HUES6 (cell line): Measurements from ENCODE around the gene SLC15A5.

Source experiments
- H3K27ac ChIP-seq: 2 replicates; pipeline ENCODE4 v1.7.0; 2013; ENCODE audit warnings: low read depth, mild to moderate bottlenecking, low read length, inconsistent platforms
- H3K27me3 ChIP-seq: 2 replicates; pipeline ENCODE4 v1.6.1; 2013; ENCODE audit warnings: low read length; ENCODE audit not compliant: control insufficient read depth, insufficient read depth
- H3K36me3 ChIP-seq: 2 replicates; pipeline ENCODE4 v1.6.1; 2013; ENCODE audit warnings: low read length; ENCODE audit not compliant: control insufficient read depth, insufficient read depth
- H3K4me1 ChIP-seq: 2 replicates; pipeline ENCODE4 v1.6.1; 2013; ENCODE audit warnings: low read length; ENCODE audit not compliant: control insufficient read depth, insufficient read depth
- H3K4me3 ChIP-seq: 2 replicates; pipeline ENCODE4 v1.5.1; 2013; ENCODE audit warnings: low read depth, low read length
- H3K9ac ChIP-seq: one replicate; pipeline ENCODE4 v1.6.1; 2013; ENCODE audit warnings: mild to moderate bottlenecking, low read length
- H3K9me3 ChIP-seq: 2 replicates; pipeline ENCODE4 v1.6.1; 2013; ENCODE audit warnings: low read depth, low read length; ENCODE audit not compliant: control insufficient read depth, insufficient read depth

The SLC15A5 gene

GRCh38 chr12:16277585-16277984, at the start of gene SLC15A5:
TSS of gene SLC15A5 (minus strand) at chr12:16277685. CDS start at chr12:16277685, 0 bp downstream.
- H3K27me3 ChIP-seq: no peaks in the 10 kb centered on the region
- H3K4me1 ChIP-seq: no peaks in the 10 kb centered on the region
- H3K27ac ChIP-seq: no peak within 1 kb of the TSS
- no peak within 1 kb of the TSS for H3K9ac ChIP-seq
- no peaks in the 10 kb centered on the region for H3K36me3 ChIP-seq
- no peaks in the 10 kb centered on the region for H3K9me3 ChIP-seq
- no peak within 1 kb of the TSS for H3K4me3 ChIP-seq

GRCh38 chr12:16325426-16325825, 47.9 kb upstream of the SLC15A5 start:
- Histone ChIP-seq H3K27me3 (no peaks in the 10 kb centered on the region), H3K27ac (no peak overlapping the region), H3K4me3 (no peak overlapping the region), H3K4me1 (no peaks in the 10 kb centered on the region), H3K9ac (no peak overlapping the region), H3K9me3 (peaks cover 10% of the 10 kb centered on the region; the same call in 1 of the 2 replicates), H3K36me3 (no peaks in the 10 kb centered on the region)

GRCh38 chr12:16324772-16325171, 47.3 kb upstream of the SLC15A5 start:
- H3K9ac ChIP-seq: no peak overlapping the region
- H3K4me3 ChIP-seq: no peak overlapping the region
- no peaks in the 10 kb centered on the region for H3K27me3 ChIP-seq
- H3K9me3 ChIP-seq: peaks cover 10% of the 10 kb centered on the region; the same call in 1 of the 2 replicates
- H3K36me3 ChIP-seq: no peaks in the 10 kb centered on the region
- no peak overlapping the region for H3K27ac ChIP-seq
- H3K4me1 ChIP-seq: no peaks in the 10 kb centered on the region

GRCh38 chr12:16324272-16324671, 46.8 kb upstream of the SLC15A5 start:
- no peaks in the 10 kb centered on the region for H3K4me1 ChIP-seq
- H3K4me3 ChIP-seq: no peak overlapping the region

GRCh38 chr12:16323638-16324037, 46.2 kb upstream of the SLC15A5 start:
- Histone ChIP-seq H3K9ac (no peak overlapping the region), H3K27ac (no peak overlapping the region), H3K36me3 (no peaks in the 10 kb centered on the region), H3K27me3 (no peaks in the 10 kb centered on the region), H3K9me3 (peaks cover 10% of the 10 kb centered on the region; the same call in 1 of the 2 replicates), H3K4me3 (no peak overlapping the region), H3K4me1 (no peaks in the 10 kb centered on the region)

More at GRCh38 chr12:16324272-16324671, 46.8 kb upstream of the SLC15A5 start:
- Histone ChIP-seq H3K9ac (no peak overlapping the region), H3K27me3 (no peaks in the 10 kb centered on the region), H3K9me3 (peaks cover 10% of the 10 kb centered on the region; the same call in 1 of the 2 replicates), H3K36me3 (no peaks in the 10 kb centered on the region), H3K27ac (no peak overlapping the region)

GRCh38 chr12:16323010-16323409, 45.5 kb upstream of the SLC15A5 start:
- H3K27ac ChIP-seq: no peak overlapping the region
- no peaks in the 10 kb centered on the region for H3K27me3 ChIP-seq
- H3K4me1 ChIP-seq: no peaks in the 10 kb centered on the region
- H3K4me3 ChIP-seq: no peak overlapping the region
- no peak overlapping the region for H3K9ac ChIP-seq
- no peaks in the 10 kb centered on the region for H3K36me3 ChIP-seq
- peaks cover 4% of the 10 kb centered on the region; the same call in 1 of the 2 replicates for H3K9me3 ChIP-seq

GRCh38 chr12:16310934-16311333, 33.4 kb upstream of the SLC15A5 start:
- no peaks in the 10 kb centered on the region for H3K27me3 ChIP-seq
- no peak overlapping the region for H3K9ac ChIP-seq
- no peaks in the 10 kb centered on the region for H3K4me1 ChIP-seq
- H3K9me3 ChIP-seq: peaks cover 12% of the 10 kb centered on the region
- H3K27ac ChIP-seq: no peak overlapping the region
- H3K36me3 ChIP-seq: no peaks in the 10 kb centered on the region
- no peak overlapping the region for H3K4me3 ChIP-seq

GRCh38 chr12:16307856-16308475, 30.5 kb upstream of the SLC15A5 start:
- H3K36me3 ChIP-seq: no peaks in the 10 kb centered on the region
- no peak overlapping the region for H3K27ac ChIP-seq
- H3K4me3 ChIP-seq: no peak overlapping the region
- no peaks in the 10 kb centered on the region for H3K27me3 ChIP-seq
- H3K9me3 ChIP-seq: peaks cover 12% of the 10 kb centered on the region
- no peaks in the 10 kb centered on the region for H3K4me1 ChIP-seq
- H3K9ac ChIP-seq: no peak overlapping the region

- no peak overlapping the region for H3K4me3 ChIP-seq
- H3K27ac ChIP-seq: no peak overlapping the region
These were observed 26.5 kb upstream of the SLC15A5 start for GRCh38 chr12:16303939-16304338.

GRCh38 chr12:16300736-16301135, 23.3 kb upstream of the SLC15A5 start:
- Histone ChIP-seq H3K36me3 (no peaks in the 10 kb centered on the region), H3K9ac (no peak overlapping the region), H3K27me3 (no peaks in the 10 kb centered on the region), H3K27ac (no peak overlapping the region), H3K9me3 (no peaks in the 10 kb centered on the region), H3K4me1 (peaks cover 10% of the 10 kb centered on the region; the same call in 1 of the 2 replicates), H3K4me3 (no peak overlapping the region)

More at GRCh38 chr12:16303939-16304338, 26.5 kb upstream of the SLC15A5 start:
- peaks cover 10% of the 10 kb centered on the region; the same call in 1 of the 2 replicates for H3K4me1 ChIP-seq
- H3K9me3 ChIP-seq: peaks cover 5% of the 10 kb centered on the region; the same call in 1 of the 2 replicates
- H3K36me3 ChIP-seq: no peaks in the 10 kb centered on the region
- no peak overlapping the region for H3K9ac ChIP-seq
- no peaks in the 10 kb centered on the region for H3K27me3 ChIP-seq

- Histone ChIP-seq H3K9me3 (no peaks in the 10 kb centered on the region), H3K4me1 (peaks cover 10% of the 10 kb centered on the region; the same call in 1 of the 2 replicates), H3K4me3 (no peak overlapping the region), H3K27me3 (no peaks in the 10 kb centered on the region), H3K27ac (no peak overlapping the region), H3K9ac (no peak overlapping the region), H3K36me3 (no peaks in the 10 kb centered on the region)
These were observed 22.6 kb upstream of the SLC15A5 start for GRCh38 chr12:16300122-16300521.
